SJCRH30 (cell line): ENCODE measurements around the gene WWOX. TPM values are rescaled to one million over a fixed set of nuclear protein-coding genes. Genes with fewer than 3 reads are reported as not detected.

Experiments
- DNase-seq, 2 experiments: peaks; one replicate each; pipeline ENCODE4 v3.0.0-alpha.2; 2015 to 2020
- H3K27ac ChIP-seq: fragments of 250-450 bp; sonication (Bioruptor Pico); 2 replicates; pipeline ENCODE4 v1.5.1; 2020; ENCODE audit warnings: mild to moderate bottlenecking, moderate library complexity
- H3K27me3 ChIP-seq: fragments of 250-450 bp; sonication (Bioruptor Pico); 2 replicates; pipeline ENCODE4 v1.5.1; 2020; ENCODE audit warnings: mild to moderate bottlenecking, moderate library complexity
- H3K36me3 ChIP-seq: fragments of 250-450 bp; sonication (Bioruptor Pico); 2 replicates; pipeline ENCODE4 v1.5.1; 2020; ENCODE audit warnings: mild to moderate bottlenecking, moderate library complexity
- H3K4me1 ChIP-seq: fragments of 250-450 bp; sonication (Bioruptor Pico); 2 replicates; pipeline ENCODE4 v1.5.1; 2020; ENCODE audit warnings: mild to moderate bottlenecking, moderate library complexity
- H3K4me3 ChIP-seq: fragments of 250-450 bp; sonication (Bioruptor Pico); 2 replicates; pipeline ENCODE4 v1.5.1; 2020; ENCODE audit warnings: mild to moderate bottlenecking, moderate library complexity
- H3K9me3 ChIP-seq: fragments of 250-450 bp; sonication (Bioruptor Pico); replicated peaks from 2 replicates; pipeline ENCODE4 v1.5.1; 2020; ENCODE audit warnings: mild to moderate bottlenecking, moderate library complexity
- total RNA-seq: library from RNA; depleted of rRNA; stranded (reverse); fragments of >200 nt; shearing (Covaris generic); gene quantifications from 2 replicates; pipeline ENCODE4 v1.2.3, GENCODE V29; 2014

WWOX gene
- total RNA-seq, 1 experiment from 2014 or later: 16.4 TPM

- H3K4me3 ChIP-seq: no peak overlapping the region
- H3K36me3 ChIP-seq: no peaks in the 10 kb centered on the region
- H3K9me3 ChIP-seq: no peaks in the 10 kb centered on the region
- DNase-seq: no peak
- H3K27ac ChIP-seq: no peak overlapping the region
- H3K4me1 ChIP-seq: no peaks in the 10 kb centered on the region
- H3K27me3 ChIP-seq: no peaks in the 10 kb centered on the region
Observed at GRCh38 chr16:78516006-78516736, 416.7 kb downstream of the WWOX start.

GRCh38 chr16:78519896-78520295 lies 420.4 kb downstream of the WWOX start:
- H3K27me3 ChIP-seq: no peaks in the 10 kb centered on the region
- no peak for DNase-seq

GRCh38 chr16:78520470-78520869 lies 421.0 kb downstream of the WWOX start:
- no peak for DNase-seq
- Histone ChIP-seq H3K4me1 (peaks cover 16% of the 10 kb centered on the region), H3K9me3 (no peaks in the 10 kb centered on the region), H3K4me3 (no peak overlapping the region), H3K36me3 (no peaks in the 10 kb centered on the region), H3K27me3 (no peaks in the 10 kb centered on the region), H3K27ac (no peak overlapping the region)

More at GRCh38 chr16:78519896-78520295, 420.4 kb downstream of the WWOX start:
- H3K27ac ChIP-seq: no peak overlapping the region
- H3K9me3 ChIP-seq: no peaks in the 10 kb centered on the region
- no peak overlapping the region for H3K4me3 ChIP-seq
- no peaks in the 10 kb centered on the region for H3K36me3 ChIP-seq
- peaks cover 16% of the 10 kb centered on the region for H3K4me1 ChIP-seq

GRCh38 chr16:78522327-78522726 lies 422.9 kb downstream of the WWOX start:
- Histone ChIP-seq H3K4me3 (no peak overlapping the region), H3K27ac (peak overlapping the region; percentile 89), H3K36me3 (no peaks in the 10 kb centered on the region), H3K27me3 (no peaks in the 10 kb centered on the region), H3K9me3 (no peaks in the 10 kb centered on the region), H3K4me1 (peaks cover 16% of the 10 kb centered on the region)
- DNase-seq: no peak

- H3K36me3 ChIP-seq: no peaks in the 10 kb centered on the region
- no peaks in the 10 kb centered on the region for H3K27me3 ChIP-seq
- H3K27ac ChIP-seq: peak overlapping the region; percentile 89
- no peaks in the 10 kb centered on the region for H3K9me3 ChIP-seq
- peaks cover 16% of the 10 kb centered on the region for H3K4me1 ChIP-seq
- peak; percentile 82 to 84 for DNase-seq
- H3K4me3 ChIP-seq: peak overlapping the region; percentile 40
Observed at GRCh38 chr16:78523212-78523985, 423.9 kb downstream of the WWOX start.

- DNase-seq: no peak
- H3K4me1 ChIP-seq: peaks cover 16% of the 10 kb centered on the region
- H3K27ac ChIP-seq: peak overlapping the region; percentile 89
- H3K36me3 ChIP-seq: no peaks in the 10 kb centered on the region
- peak overlapping the region; percentile 40 for H3K4me3 ChIP-seq
- no peaks in the 10 kb centered on the region for H3K9me3 ChIP-seq
- H3K27me3 ChIP-seq: no peaks in the 10 kb centered on the region
Observed at GRCh38 chr16:78524066-78524595, 424.7 kb downstream of the WWOX start.

- Histone ChIP-seq H3K4me1 (peaks cover 9% of the 10 kb centered on the region), H3K9me3 (no peaks in the 10 kb centered on the region), H3K27ac (no peak overlapping the region), H3K36me3 (no peaks in the 10 kb centered on the region), H3K27me3 (no peaks in the 10 kb centered on the region), H3K4me3 (no peak overlapping the region)
- no peak for DNase-seq
Observed at GRCh38 chr16:78528265-78528664, 428.8 kb downstream of the WWOX start.

GRCh38 chr16:78529881-78530280 lies 430.4 kb downstream of the WWOX start:
- Histone ChIP-seq H3K36me3 (no peaks in the 10 kb centered on the region), H3K27ac (no peak overlapping the region)
- no peak for DNase-seq

GRCh38 chr16:78530283-78530682 lies 430.8 kb downstream of the WWOX start:
- no peak for DNase-seq
- Histone ChIP-seq H3K9me3 (no peaks in the 10 kb centered on the region), H3K4me3 (no peak overlapping the region), H3K36me3 (no peaks in the 10 kb centered on the region), H3K27me3 (no peaks in the 10 kb centered on the region), H3K27ac (no peak overlapping the region), H3K4me1 (no peaks in the 10 kb centered on the region)

More at GRCh38 chr16:78529881-78530280, 430.4 kb downstream of the WWOX start:
- Histone ChIP-seq H3K9me3 (no peaks in the 10 kb centered on the region), H3K4me3 (no peak overlapping the region), H3K4me1 (no peaks in the 10 kb centered on the region), H3K27me3 (no peaks in the 10 kb centered on the region)

GRCh38 chr16:78535098-78535497 lies 435.6 kb downstream of the WWOX start:
- H3K4me1 ChIP-seq: peaks cover 9% of the 10 kb centered on the region; the same call in 1 of the 2 replicates
- H3K4me3 ChIP-seq: no peak overlapping the region
- H3K27me3 ChIP-seq: no peaks in the 10 kb centered on the region
- no peak for DNase-seq
- no peak overlapping the region for H3K27ac ChIP-seq
- no peaks in the 10 kb centered on the region for H3K9me3 ChIP-seq
- H3K36me3 ChIP-seq: no peaks in the 10 kb centered on the region

- peak; percentile 83 to 91 for DNase-seq
- Histone ChIP-seq H3K9me3 (no peaks in the 10 kb centered on the region), H3K27ac (peak overlapping the region; percentile 94), H3K27me3 (no peaks in the 10 kb centered on the region), H3K36me3 (no peaks in the 10 kb centered on the region), H3K4me1 (peaks cover 9% of the 10 kb centered on the region), H3K4me3 (no peak overlapping the region)
Observed at GRCh38 chr16:78537511-78537910, 438.1 kb downstream of the WWOX start.

- Histone ChIP-seq H3K27me3 (no peaks in the 10 kb centered on the region), H3K27ac (peak overlapping the region; percentile 94), H3K9me3 (no peaks in the 10 kb centered on the region), H3K36me3 (no peaks in the 10 kb centered on the region), H3K4me1 (peaks cover 13% of the 10 kb centered on the region), H3K4me3 (no peak overlapping the region)
- no peak for DNase-seq
Observed at GRCh38 chr16:78538292-78538691, 438.8 kb downstream of the WWOX start.

GRCh38 chr16:78538919-78539318 lies 439.5 kb downstream of the WWOX start:
- H3K9me3 ChIP-seq: no peaks in the 10 kb centered on the region
- H3K36me3 ChIP-seq: no peaks in the 10 kb centered on the region
- no peak for DNase-seq
- peaks cover 14% of the 10 kb centered on the region for H3K4me1 ChIP-seq
- H3K27me3 ChIP-seq: no peaks in the 10 kb centered on the region
- H3K27ac ChIP-seq: no peak overlapping the region
- no peak overlapping the region for H3K4me3 ChIP-seq

GRCh38 chr16:78542419-78542818 lies 443.0 kb downstream of the WWOX start:
- no peak for DNase-seq
- Histone ChIP-seq H3K27me3 (no peaks in the 10 kb centered on the region), H3K4me1 (peaks cover 10% of the 10 kb centered on the region), H3K36me3 (no peaks in the 10 kb centered on the region), H3K9me3 (no peaks in the 10 kb centered on the region), H3K27ac (no peak overlapping the region), H3K4me3 (no peak overlapping the region)

GRCh38 chr16:78543023-78543422 lies 443.6 kb downstream of the WWOX start:
- Histone ChIP-seq H3K4me1 (peaks cover 10% of the 10 kb centered on the region), H3K4me3 (no peak overlapping the region), H3K9me3 (no peaks in the 10 kb centered on the region), H3K27me3 (no peaks in the 10 kb centered on the region), H3K36me3 (no peaks in the 10 kb centered on the region), H3K27ac (no peak overlapping the region)
- DNase-seq: peak; percentile 42 to 55
